HL-60/S4 treated with retinoic acid at 250 ng/mL for 4 days and 3 days (cell line): ENCODE data around the gene PGBD1.
"Not testable (repeated sequence)": the region's sequence is repeated elsewhere in the genome, so short reads cannot be mapped to it uniquely, and the experiment has no call there.

Source experiments
- in situ Hi-C: fragments of 300-500 bp; cut with MboI; formaldehyde crosslinking; loops from 2 replicates; pipeline ENCODE4 v1.7.0; 2022; ENCODE audit warnings: low sequenced_read_pairs

The PGBD1 gene

GRCh38 chr6:28269492-28269891 lies 11.9 kb upstream of the PGBD1 start:
- in situ Hi-C loops, result no loop called here

- in situ Hi-C loops, result no loop called here
Measured at GRCh38 chr6:28274888-28275287, 6.5 kb upstream of the PGBD1 start.

- in situ Hi-C loops, result no loop called here
Measured at GRCh38 chr6:28277746-28278145, 3.6 kb upstream of the PGBD1 start.

- in situ Hi-C loops, result no loop called here
Measured at GRCh38 chr6:28280595-28281287, 631 bp upstream of the PGBD1 start.

GRCh38 chr6:28282926-28283325 lies 1.6 kb downstream of the PGBD1 start:
- in situ Hi-C loops, result no loop called here

GRCh38 chr6:28291573-28291972 lies 10.2 kb downstream of the PGBD1 start:
- in situ Hi-C loops, result no loop called here

GRCh38 chr6:28295326-28295725 lies 14.0 kb downstream of the PGBD1 start:
- in situ Hi-C loops, result no loop called here

- in situ Hi-C loops, result no loop called here
Measured at GRCh38 chr6:28296520-28297060, 15.2 kb downstream of the PGBD1 start.

- in situ Hi-C loops, result no loop called here
Measured at GRCh38 chr6:28303570-28303969, 22.2 kb downstream of the PGBD1 start.

- in situ Hi-C loops, result not testable (repeated sequence)
Measured at GRCh38 chr6:28306363-28306762, 25.0 kb downstream of the PGBD1 start.

- in situ Hi-C loops, result no loop called here
Measured at GRCh38 chr6:28311139-28311823, 29.9 kb downstream of the PGBD1 start.

GRCh38 chr6:28312939-28313338 lies 31.6 kb downstream of the PGBD1 start:
- in situ Hi-C loops, result no loop called here

GRCh38 chr6:28315628-28316027 lies 34.3 kb downstream of the PGBD1 start:
- in situ Hi-C loops, result no loop called here

- in situ Hi-C loops, result not testable (repeated sequence)
Measured at GRCh38 chr6:28317866-28318265, 36.5 kb downstream of the PGBD1 start.

GRCh38 chr6:28322661-28323060 lies 41.3 kb downstream of the PGBD1 start:
- in situ Hi-C loops, result no loop called here

- in situ Hi-C loops, result no loop called here
Measured at GRCh38 chr6:28323813-28324424, 42.5 kb downstream of the PGBD1 start.

- in situ Hi-C loops, result no loop called here
Measured at GRCh38 chr6:28326371-28326948, 45.1 kb downstream of the PGBD1 start.

GRCh38 chr6:28330041-28330440 lies 48.7 kb downstream of the PGBD1 start:
- in situ Hi-C loops, result no loop called here

GRCh38 chr6:28333047-28333446 lies 51.7 kb downstream of the PGBD1 start:
- in situ Hi-C loops, result no loop called here

GRCh38 chr6:28333599-28334018 lies 52.2 kb downstream of the PGBD1 start:
- in situ Hi-C loops, result no loop called here

- in situ Hi-C loops, result no loop called here
Measured at GRCh38 chr6:28334286-28335039, 53.1 kb downstream of the PGBD1 start.
